Astrocyte (in vitro differentiated cells and primary cell): Measurements from ENCODE around the gene GCHFR. TPM values are rescaled to one million over a fixed set of nuclear protein-coding genes. Genes with fewer than 3 reads are reported as not detected.

Experiments used
- DNase-seq: peaks from one replicate; pipeline ENCODE4 v3.0.0-alpha.2; 2010; ENCODE audit warnings: low read depth
- FAIRE-seq: peaks from 2 replicates; lab custom pipeline; 2011; peaks lifted over from hg19 to GRCh38; lab: Jason Lieb, UNC
- H2AFZ ChIP-seq: 2 replicates; pipeline ENCODE4 v1.6.0; 2012; ENCODE audit warnings: low read depth, low read length, inconsistent platforms
- H3K27ac ChIP-seq: 2 replicates; pipeline ENCODE4 v1.5.1; 2011; ENCODE audit warnings: low read depth, low read length, inconsistent platforms
- H3K27me3 ChIP-seq: 2 replicates; pipeline ENCODE4 v1.6.0; 2011; ENCODE audit warnings: low read length, inconsistent platforms; ENCODE audit not compliant: insufficient read depth
- H3K36me3 ChIP-seq: 2 replicates; pipeline ENCODE4 v1.5.1; 2011; ENCODE audit warnings: low read length, inconsistent platforms; ENCODE audit not compliant: insufficient read depth
- H3K4me1 ChIP-seq: 2 replicates; pipeline ENCODE4 v1.5.1; 2011; ENCODE audit warnings: low read length, inconsistent platforms; ENCODE audit not compliant: insufficient read depth
- H3K4me2 ChIP-seq: 2 replicates; pipeline ENCODE4 v1.6.0; 2012; ENCODE audit warnings: low read length, inconsistent platforms
- H3K4me3 ChIP-seq: 2 replicates; pipeline ENCODE4 v1.5.1; 2011; ENCODE audit warnings: low read depth, mild to moderate bottlenecking, low read length, inconsistent platforms; ENCODE audit not compliant: insufficient read depth
- H3K79me2 ChIP-seq: 2 replicates; pipeline ENCODE4 v1.6.0; 2012; ENCODE audit warnings: mild to moderate bottlenecking, low read length, inconsistent platforms; ENCODE audit not compliant: insufficient read depth
- H3K9ac ChIP-seq: 2 replicates; pipeline ENCODE4 v1.6.0; 2012; ENCODE audit warnings: mild to moderate bottlenecking, low read length, inconsistent platforms
- H3K9me3 ChIP-seq: 2 replicates; pipeline ENCODE4 v1.5.1; 2012; ENCODE audit warnings: low read depth, mild to moderate bottlenecking, low read length, inconsistent platforms; ENCODE audit not compliant: insufficient read depth
- H4K20me1 ChIP-seq: 2 replicates; pipeline ENCODE4 v1.6.0; 2012; ENCODE audit warnings: low read length, inconsistent platforms; ENCODE audit not compliant: insufficient read depth
- H3K27ac Mint-ChIP-seq: one replicate; pipeline ENCODE4 v1.8.0; 2021; ENCODE audit warnings: mild to moderate bottlenecking, mixed read lengths; ENCODE audit not compliant: unreplicated experiment
- H3K27me3 Mint-ChIP-seq: one replicate; pipeline ENCODE4 v1.8.0; 2021; ENCODE audit warnings: low read depth, mixed read lengths; ENCODE audit not compliant: unreplicated experiment
- H3K36me3 Mint-ChIP-seq: one replicate; pipeline ENCODE4 v1.8.0; 2021; ENCODE audit warnings: low read depth, mixed read lengths; ENCODE audit not compliant: unreplicated experiment
- H3K4me1 Mint-ChIP-seq: one replicate; pipeline ENCODE4 v1.8.0; 2021; ENCODE audit warnings: low read depth, mixed read lengths; ENCODE audit not compliant: unreplicated experiment
- H3K4me3 Mint-ChIP-seq: one replicate; pipeline ENCODE4 v1.8.0; 2021; ENCODE audit warnings: mild to moderate bottlenecking, moderate library complexity, mixed read lengths; ENCODE audit not compliant: unreplicated experiment
- H3K9me3 Mint-ChIP-seq: one replicate; pipeline ENCODE4 v1.8.0; 2021; ENCODE audit warnings: mild to moderate bottlenecking, mixed read lengths; ENCODE audit not compliant: unreplicated experiment
- EZH2 ChIP-seq: IDR thresholded peaks from 2 replicates; pipeline ENCODE4 v1.6.1; 2012; ENCODE audit warnings: mild to moderate bottlenecking, low read length, inconsistent platforms; ENCODE audit not compliant: insufficient read depth
- total RNA-seq: library from RNA; stranded (reverse); gene quantifications from 2 replicates; pipeline ENCODE4 v1.2.1, GENCODE V29; 2021
- TF ChIP-seq, protein P1 (sequence below): IDR thresholded peaks from 2 replicates; pipeline ENCODE4 v1.5.1; 2011; ENCODE audit warnings: low read depth, mild to moderate bottlenecking, inconsistent platforms, low read length, moderate library complexity; ENCODE audit not compliant: insufficient read depth

GCHFR gene
- total RNA-seq, 1 donor from 2014 or later: 7.3 TPM

DNA sequence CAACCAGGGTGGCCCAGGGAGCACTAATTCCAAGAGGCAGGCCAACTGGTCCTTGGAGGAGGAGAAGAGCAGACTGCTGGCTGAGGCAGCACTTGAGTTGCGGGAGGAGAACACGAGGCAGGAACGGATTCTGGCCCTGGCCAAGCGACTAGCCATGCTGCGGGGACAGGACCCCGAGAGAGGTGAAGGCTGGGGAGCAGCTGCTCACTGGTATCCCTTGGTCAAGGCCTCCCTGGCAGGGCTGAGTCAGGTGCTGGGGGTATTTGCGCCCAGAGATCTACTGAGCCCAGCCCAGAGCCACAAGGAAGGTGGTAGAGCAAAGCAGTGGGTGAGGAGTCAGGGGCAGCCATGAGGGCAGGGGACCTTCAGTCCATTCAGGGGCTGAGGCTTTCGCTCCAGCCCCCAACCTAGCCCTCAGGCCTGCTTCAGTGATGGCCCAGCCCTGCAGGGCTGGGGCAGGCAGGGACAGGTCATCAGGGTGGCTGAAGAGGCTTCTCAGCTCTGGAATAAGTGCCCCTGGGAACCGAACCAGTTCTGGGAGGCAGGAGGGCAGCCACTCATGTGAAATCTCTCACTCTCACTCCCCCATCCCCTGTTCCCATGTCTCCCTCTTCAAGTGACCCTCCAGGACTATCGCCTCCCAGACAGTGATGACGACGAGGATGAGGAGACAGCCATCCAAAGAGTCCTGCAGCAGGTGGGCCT is 49.0 kb downstream of the GCHFR start:
- DNase-seq (no peak), FAIRE-seq (no peak)
- peaks cover 4% of the 10 kb centered on the region for H3K36me3 ChIP-seq
- H3K79me2 ChIP-seq: peaks cover 11% of the 10 kb centered on the region
- Mint-ChIP-seq H3K9me3 (no peaks in the 10 kb centered on the region), H3K4me1 (peaks cover 10% of the 10 kb centered on the region), H3K36me3 (peaks cover 24% of the 10 kb centered on the region), H3K27me3 (no peaks in the 10 kb centered on the region), H3K27ac (no peak overlapping the region), H3K4me3 (no peak overlapping the region)
- H4K20me1 ChIP-seq: no peaks in the 10 kb centered on the region
- no peak overlapping the region for H3K9ac ChIP-seq
- H3K9me3 ChIP-seq: no peaks in the 10 kb centered on the region
- peaks cover 7% of the 10 kb centered on the region for H3K4me1 ChIP-seq
- H3K27ac ChIP-seq: no peak overlapping the region
- no peak overlapping the region for H2AFZ ChIP-seq
- no peak overlapping the region for H3K4me3 ChIP-seq
- H3K27me3 ChIP-seq: no peaks in the 10 kb centered on the region
- TF ChIP-seq, protein P1, sequence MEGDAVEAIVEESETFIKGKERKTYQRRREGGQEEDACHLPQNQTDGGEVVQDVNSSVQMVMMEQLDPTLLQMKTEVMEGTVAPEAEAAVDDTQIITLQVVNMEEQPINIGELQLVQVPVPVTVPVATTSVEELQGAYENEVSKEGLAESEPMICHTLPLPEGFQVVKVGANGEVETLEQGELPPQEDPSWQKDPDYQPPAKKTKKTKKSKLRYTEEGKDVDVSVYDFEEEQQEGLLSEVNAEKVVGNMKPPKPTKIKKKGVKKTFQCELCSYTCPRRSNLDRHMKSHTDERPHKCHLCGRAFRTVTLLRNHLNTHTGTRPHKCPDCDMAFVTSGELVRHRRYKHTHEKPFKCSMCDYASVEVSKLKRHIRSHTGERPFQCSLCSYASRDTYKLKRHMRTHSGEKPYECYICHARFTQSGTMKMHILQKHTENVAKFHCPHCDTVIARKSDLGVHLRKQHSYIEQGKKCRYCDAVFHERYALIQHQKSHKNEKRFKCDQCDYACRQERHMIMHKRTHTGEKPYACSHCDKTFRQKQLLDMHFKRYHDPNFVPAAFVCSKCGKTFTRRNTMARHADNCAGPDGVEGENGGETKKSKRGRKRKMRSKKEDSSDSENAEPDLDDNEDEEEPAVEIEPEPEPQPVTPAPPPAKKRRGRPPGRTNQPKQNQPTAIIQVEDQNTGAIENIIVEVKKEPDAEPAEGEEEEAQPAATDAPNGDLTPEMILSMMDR: no peak
- TF ChIP-seq EZH2: no peak
- no peak overlapping the region for H3K4me2 ChIP-seq

DNA sequence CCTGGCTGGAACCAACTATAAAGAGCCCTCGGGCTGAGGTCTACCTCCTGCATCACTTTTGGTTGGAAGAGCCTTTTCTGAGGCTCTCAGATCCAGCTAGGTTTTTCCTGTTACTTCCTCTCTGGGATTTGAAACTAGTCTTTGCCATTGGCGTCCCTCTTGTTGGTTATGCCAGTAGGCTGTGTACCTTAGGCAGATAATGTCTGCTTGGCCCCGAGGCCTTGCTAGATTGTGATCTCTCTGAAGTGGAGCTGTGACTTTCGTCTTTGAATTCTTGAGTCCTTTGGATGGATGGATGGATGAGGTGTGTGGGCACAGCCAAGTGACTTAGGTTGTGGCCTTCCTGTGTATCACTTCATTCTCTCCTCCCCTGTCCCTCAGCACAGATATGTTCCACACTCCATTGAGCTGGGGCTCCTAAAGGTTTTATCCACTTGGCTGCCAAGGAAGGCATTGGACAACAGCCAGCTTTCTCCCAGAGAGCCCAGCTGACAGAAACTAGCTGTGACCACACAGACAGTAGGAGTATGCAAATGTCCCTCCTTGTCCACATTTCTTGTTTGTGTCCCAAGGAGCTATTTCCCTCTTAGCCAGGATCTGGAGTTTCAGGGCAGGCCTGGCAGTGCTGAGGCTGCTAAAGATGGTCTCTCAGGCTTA is 51.3 kb downstream of the GCHFR start:
- TF ChIP-seq, protein P1: no peak
- no peak for TF ChIP-seq EZH2
- peaks cover 5% of the 10 kb centered on the region for H3K4me1 Mint-ChIP-seq

More for the DNA sequence above, 51.3 kb downstream of the GCHFR start:
- no peak overlapping the region for H3K4me3 ChIP-seq
- no peak overlapping the region for H3K4me2 ChIP-seq
- FAIRE-seq (no peak), DNase-seq (no peak)
- no peaks in the 10 kb centered on the region for H4K20me1 ChIP-seq
- H3K4me3 Mint-ChIP-seq: no peak overlapping the region
- no peaks in the 10 kb centered on the region for H3K27me3 Mint-ChIP-seq
- peaks cover 24% of the 10 kb centered on the region for H3K36me3 Mint-ChIP-seq
- no peaks in the 10 kb centered on the region for H3K27me3 ChIP-seq
- no peaks in the 10 kb centered on the region for H3K4me1 ChIP-seq
- no peaks in the 10 kb centered on the region for H3K9me3 ChIP-seq
- no peak overlapping the region for H3K27ac ChIP-seq
- H3K9me3 Mint-ChIP-seq: no peaks in the 10 kb centered on the region
- H3K79me2 ChIP-seq: no peaks in the 10 kb centered on the region
- no peak overlapping the region for H3K9ac ChIP-seq
- H3K27ac Mint-ChIP-seq: no peak overlapping the region
- H3K36me3 ChIP-seq: peaks cover 4% of the 10 kb centered on the region
- H2AFZ ChIP-seq: no peak overlapping the region

Other genes with a start within 250 kb of the GCHFR start
- gene CCDC32, start 199.0 kb upstream of the GCHFR start, total RNA-seq: 24.3 and 31.4 TPM in 2 replicates
- gene RPUSD2, start 194.8 kb upstream of the GCHFR start, total RNA-seq: 10.9 and 12.2 TPM in 2 replicates
- gene KNL1, start 169.8 kb upstream of the GCHFR start, total RNA-seq: 2.0 and 3.3 TPM in 2 replicates
- gene RAD51, start 68.9 kb upstream of the GCHFR start, total RNA-seq: 3.6 and 5.6 TPM in 2 replicates
- 32.0 and 32.6 TPM in 2 replicates for gene RMDN3, start 8.8 kb upstream of the GCHFR start, total RNA-seq
- 0.19 TPM in 1 of 2 replicates, not detected in the other for gene C15orf62, start 5.9 kb downstream of the GCHFR start, total RNA-seq
- gene ZFYVE19, start 43.0 kb downstream of the GCHFR start, total RNA-seq: 13.0 and 13.2 TPM in 2 replicates
- gene DNAJC17, start 43.4 kb downstream of the GCHFR start, total RNA-seq: 21.0 and 27.2 TPM in 2 replicates
- gene PPP1R14D, start 64.6 kb downstream of the GCHFR start, total RNA-seq: not detected in 2 replicates
- 30.1 and 40.3 TPM in 2 replicates for gene SPINT1, start 80.0 kb downstream of the GCHFR start, total RNA-seq
- 0.43 and 0.61 TPM in 2 replicates for gene RHOV, start 110.2 kb downstream of the GCHFR start, total RNA-seq
- gene VPS18, start 130.4 kb downstream of the GCHFR start, total RNA-seq: 35.8 and 37.6 TPM in 2 replicates
- gene DLL4, start 165.3 kb downstream of the GCHFR start, total RNA-seq: 0.09 and 0.29 TPM in 2 replicates
- gene CHAC1, start 189.4 kb downstream of the GCHFR start, total RNA-seq: 55.9 and 70.8 TPM in 2 replicates